Measurements from ENCODE around the gene ITGA3. TPM values are rescaled to one million over a fixed set of nuclear protein-coding genes. Genes with fewer than 3 reads are reported as not detected.

ITGA3 gene
- total RNA-seq, 4 donors from 2014 or later = 145 to 246 (median 172) TPM

DNA sequence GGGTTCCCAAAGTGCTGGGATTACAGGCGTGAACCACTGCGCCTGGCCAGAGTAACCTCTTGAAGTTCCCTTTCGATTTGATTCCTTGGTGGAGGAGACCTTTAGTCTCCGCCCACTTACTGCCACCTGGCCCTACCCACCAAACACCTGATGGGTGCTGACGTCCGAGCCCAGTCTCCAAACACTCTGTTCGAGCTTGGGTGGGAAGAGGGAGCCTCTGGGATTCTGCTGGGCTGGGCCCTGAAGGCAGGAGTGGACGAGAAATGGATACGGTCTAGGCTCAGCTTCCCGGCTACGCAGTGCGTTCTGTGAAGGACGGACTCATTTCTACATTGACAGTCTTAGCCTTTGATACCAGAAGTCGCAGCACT lies 870 bp upstream of the ITGA3 start:
- no peaks in the 10 kb centered on the region for H3K27me3 ChIP-seq
- intact Hi-C loops (cut with DNase I) = no loop called here
- DNase-seq = peak; percentile 95 to 96
- H3K4me3 ChIP-seq (replicated peaks in 1 of 3) = peak overlapping the region in 2 of 3 donors; percentile 16 to 95
- H3K27ac ChIP-seq = peak overlapping the region; percentile 92 to 99 (median 93)
- H3K36me3 ChIP-seq = peaks cover 0 to 5% of the 10 kb centered on the region in 2 donors
- no peaks in the 10 kb centered on the region for H3K9me3 ChIP-seq
- TF ChIP-seq CTCF (IDR thresholded peaks at IDR 0.05) (peak in 1 of 6 experiments; percentile 3), POLR2A (IDR thresholded peaks at IDR 0.05) (peak; percentile 91 to 97)
- peaks cover 21 to 67% of the 10 kb centered on the region in 2 donors for H3K4me1 ChIP-seq
- 5 to 11% methylated on average over 14 of the region's 14 CpGs for WGBS, 2 donors

GRCh38 chr17:50056217-50056960 lies 479 bp downstream of the ITGA3 start:
- intact Hi-C loops (cut with DNase I) = no loop called here
- WGBS, 2 donors = 0 to 2% methylated on average over 18 to 21 of the region's 64 CpGs
- H3K4me1 ChIP-seq = peaks cover 32 to 73% of the 10 kb centered on the region in 2 donors
- H3K27ac ChIP-seq = peak overlapping the region; percentile 92 to 99 (median 93)
- no peaks in the 10 kb centered on the region for H3K27me3 ChIP-seq
- H3K36me3 ChIP-seq = peaks cover 0 to 5% of the 10 kb centered on the region in 2 donors
- peak; percentile 82 to 84 for DNase-seq
- peak overlapping the region; percentile 87 to 95 (median 91) for H3K4me3 ChIP-seq (replicated peaks in 1 of 3)
- H3K9me3 ChIP-seq = no peaks in the 10 kb centered on the region
- TF ChIP-seq CTCF (IDR thresholded peaks at IDR 0.05) (peak in 5 of 6 experiments; percentile 9 to 52 (median 42)), POLR2A (IDR thresholded peaks at IDR 0.05) (no peak)

DNA sequence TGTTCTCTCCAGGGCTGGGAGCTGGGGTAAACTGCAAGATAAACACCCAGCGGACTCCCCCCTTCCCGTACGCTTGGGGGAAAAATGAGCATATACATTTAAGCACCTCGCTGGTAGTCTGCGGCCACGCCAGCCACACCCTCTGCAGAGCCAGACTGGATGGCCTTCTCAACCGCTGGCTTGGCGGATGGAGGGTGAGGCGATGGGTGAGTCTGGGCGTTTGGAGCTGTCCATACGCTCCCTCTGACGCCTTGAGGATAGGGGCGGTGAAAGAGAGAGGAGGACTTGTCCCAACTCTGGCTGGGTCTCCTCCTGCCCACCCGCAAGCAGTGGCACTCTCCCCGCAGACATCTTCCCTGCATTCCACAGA lies 1.0 kb downstream of the ITGA3 start:
- peaks cover 37 to 77% of the 10 kb centered on the region in 2 donors for H3K4me1 ChIP-seq
- peak in 1 of 2 donors; percentile 9 for TF ChIP-seq POLR2A (IDR thresholded peaks at IDR 0.05)
- TF ChIP-seq CTCF (IDR thresholded peaks at IDR 0.05) = no peak
- DNase-seq = peak; percentile 45 to 53
- intact Hi-C loops (cut with DNase I) = no loop called here
- H3K4me3 ChIP-seq (replicated peaks in 1 of 3) = peak overlapping the region; percentile 50 to 95 (median 91)
- WGBS, 2 donors = 19 to 24% methylated on average over 14 to 15 of the region's 15 CpGs
- H3K27me3 ChIP-seq = no peaks in the 10 kb centered on the region
- peaks cover 0 to 5% of the 10 kb centered on the region in 2 donors for H3K36me3 ChIP-seq
- peak overlapping the region; percentile 92 to 99 (median 93) for H3K27ac ChIP-seq
- H3K9me3 ChIP-seq = no peaks in the 10 kb centered on the region

DNA sequence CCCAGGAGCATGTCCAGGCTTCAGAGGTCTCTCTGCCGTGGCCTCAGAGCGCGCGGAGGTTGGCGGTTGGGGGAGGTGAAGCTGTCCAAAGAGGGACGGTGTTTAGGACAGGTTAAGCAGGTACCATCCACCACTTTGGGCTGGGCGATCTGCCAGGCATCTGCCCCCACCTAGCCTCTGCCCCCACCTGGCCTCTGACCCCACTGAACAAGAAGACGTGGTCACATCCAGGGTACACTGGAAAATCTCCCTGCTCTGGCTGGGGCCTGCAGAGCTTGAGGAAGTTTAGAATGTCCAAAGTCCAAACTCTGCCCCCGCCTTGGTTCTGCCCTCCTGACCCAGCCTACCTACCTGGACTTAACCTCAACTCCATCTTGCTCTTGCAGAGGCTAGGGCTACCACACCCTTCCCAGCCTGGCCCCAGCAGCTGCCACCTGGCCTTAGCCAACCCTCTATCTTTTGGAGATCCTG lies 1.6 kb downstream of the ITGA3 start:
- H3K27ac ChIP-seq = peak overlapping the region; percentile 92 to 99 (median 93)
- peak overlapping the region in 1 of 3 donors; percentile 95 for H3K4me3 ChIP-seq (replicated peaks in 1 of 3)
- TF ChIP-seq CTCF (IDR thresholded peaks at IDR 0.05) = no peak
- TF ChIP-seq POLR2A (IDR thresholded peaks at IDR 0.05) = no peak
- no peak for DNase-seq
- intact Hi-C loops (cut with DNase I) = no loop called here
- H3K4me1 ChIP-seq = peaks cover 44 to 77% of the 10 kb centered on the region in 2 donors
- no peaks in the 10 kb centered on the region for H3K27me3 ChIP-seq
- peaks cover 0 to 5% of the 10 kb centered on the region in 2 donors for H3K36me3 ChIP-seq
- no peaks in the 10 kb centered on the region for H3K9me3 ChIP-seq
- 52 to 80% methylated on average over 7 to 9 of the region's 9 CpGs for WGBS, 2 donors

Data from thyroid gland (tissue), 4 donors.